Neural cell (in vitro differentiated cells): Measurements from ENCODE around the gene SLC4A4. TPM values are rescaled to one million over a fixed set of nuclear protein-coding genes. Genes with fewer than 3 reads are reported as not detected.

Experiments
- H2AFZ ChIP-seq: fragments of 200-600, 300-800 bp; sonication (generic), shearing (Covaris generic); 2 replicates; pipeline ENCODE4 v1.6.0; 2014; ENCODE audit warnings: low read depth, mild to moderate bottlenecking, antibody characterized with exemption, low read length, moderate library complexity
- H3F3A ChIP-seq: fragments of 200-600 bp; shearing (Covaris generic); 2 replicates; pipeline ENCODE4 v1.6.1; 2016; ENCODE audit warnings: mild to moderate bottlenecking, moderate library complexity, mixed read lengths, antibody characterized with exemption, low read length; ENCODE audit not compliant: insufficient read depth, poor library complexity, severe bottlenecking
- H3K27ac ChIP-seq: fragments of 200-600, 300-800 bp; sonication (generic), shearing (Covaris generic); 2 replicates; pipeline ENCODE4 v1.5.1; 2014; ENCODE audit warnings: mild to moderate bottlenecking, low read length, moderate library complexity
- H3K27me3 ChIP-seq: fragments of 300-800, 200-600 bp; sonication (generic), shearing (Covaris generic); 2 replicates; pipeline ENCODE4 v1.6.0; 2014; ENCODE audit warnings: mild to moderate bottlenecking, low read depth, low read length, moderate library complexity; ENCODE audit not compliant: insufficient read depth
- H3K36me3 ChIP-seq: fragments of 300-800, 200-600 bp; sonication (generic), shearing (Covaris generic); 2 replicates; pipeline ENCODE4 v1.5.1; 2014; ENCODE audit warnings: mild to moderate bottlenecking, antibody characterized with exemption, low read length, moderate library complexity; ENCODE audit not compliant: insufficient read depth
- H3K4me2 ChIP-seq: fragments of 300-800, 200-600 bp; sonication (generic), shearing (Covaris generic); 2 replicates; pipeline ENCODE4 v1.6.0; 2014; ENCODE audit warnings: mild to moderate bottlenecking, low read length
- H3K4me3 ChIP-seq: fragments of 300-800, 200-600 bp; sonication (generic), shearing (Covaris generic); 2 replicates; pipeline ENCODE4 v1.5.1; 2014; ENCODE audit warnings: mild to moderate bottlenecking, low read length, moderate library complexity
- H3K79me2 ChIP-seq: fragments of 200-600 bp; shearing (Covaris generic); replicated peaks from 2 replicates; pipeline ENCODE4 v1.6.0; 2014; ENCODE audit warnings: mild to moderate bottlenecking, low read length, moderate library complexity; ENCODE audit not compliant: insufficient read depth
- H3K9ac ChIP-seq: fragments of 300-800, 200-600 bp; sonication (generic), shearing (Covaris generic); 2 replicates; pipeline ENCODE4 v1.6.1; 2016; ENCODE audit warnings: mild to moderate bottlenecking, low read length, mixed read lengths
- H3K9me2 ChIP-seq: fragments of 200-600 bp; shearing (Covaris generic); 2 replicates; pipeline ENCODE4 v1.6.1; 2016; ENCODE audit warnings: mild to moderate bottlenecking, low read length, mixed read lengths; ENCODE audit not compliant: insufficient read depth
- H3K9me3 ChIP-seq: fragments of 200-600, 300-800 bp; sonication (generic), shearing (Covaris generic); 2 replicates; pipeline ENCODE4 v1.6.1; 2016; ENCODE audit warnings: mild to moderate bottlenecking, mixed run types, low read length, moderate library complexity, mixed read lengths
- H4K20me1 ChIP-seq: fragments of 200-600 bp; shearing (Covaris generic); 2 replicates; pipeline ENCODE4 v1.6.1; 2016; ENCODE audit warnings: mild to moderate bottlenecking, mixed run types; ENCODE audit not compliant: insufficient read depth
- CTCF ChIP-seq: fragments of 450-650 bp; IDR thresholded peaks from 2 replicates; pipeline ENCODE4 v1.5.1; 2014; ENCODE audit warnings: antibody characterized with exemption, mild to moderate bottlenecking, moderate library complexity; ENCODE audit not compliant: poor library complexity, severe bottlenecking
- EP300 ChIP-seq: fragments of 450-650 bp; conservative IDR thresholded peaks from 2 replicates; pipeline ENCODE4 v1.6.1; 2014; ENCODE audit warnings: antibody characterized with exemption, mild to moderate bottlenecking, moderate library complexity; ENCODE audit not compliant: poor library complexity, severe bottlenecking
- EZH2 ChIP-seq: fragments of 200-600, 300-800 bp; shearing (Covaris generic), sonication (generic); IDR thresholded peaks from 2 replicates; pipeline ENCODE4 v1.6.1; 2014; ENCODE audit warnings: antibody characterized with exemption, low read length, borderline replicate concordance, mild to moderate bottlenecking; ENCODE audit not compliant: insufficient read depth, poor library complexity, severe bottlenecking
- MXI1 ChIP-seq: fragments of 450-650 bp; conservative IDR thresholded peaks from 2 replicates; pipeline ENCODE4 v1.6.1; 2014; ENCODE audit warnings: antibody characterized with exemption, mild to moderate bottlenecking; ENCODE audit not compliant: poor library complexity, severe bottlenecking
- POLR2AphosphoS5 ChIP-seq: IDR thresholded peaks from 2 replicates; pipeline ENCODE4 v1.6.1; 2012
- RAD21 ChIP-seq: fragments of 450-650 bp; conservative IDR thresholded peaks from 2 replicates; pipeline ENCODE4 v1.6.1; 2014; ENCODE audit warnings: antibody characterized with exemption, mild to moderate bottlenecking, moderate library complexity
- REST ChIP-seq: IDR thresholded peaks from 2 replicates; pipeline ENCODE4 v1.6.1; 2012; ENCODE audit warnings: borderline replicate concordance
- SMC3 ChIP-seq: fragments of 450-650 bp; conservative IDR thresholded peaks from 2 replicates; pipeline ENCODE4 v1.6.1; 2014; ENCODE audit warnings: antibody characterized with exemption, mild to moderate bottlenecking, moderate library complexity; ENCODE audit not compliant: poor library complexity
- TAF1 ChIP-seq: IDR thresholded peaks from 2 replicates; pipeline ENCODE4 v1.6.1; 2012; ENCODE audit warnings: low read depth
- polyA plus RNA-seq: library from polyadenylated mRNA; depleted of rRNA; stranded (reverse); fragments of >200 nt; gene quantifications from 2 replicates; pipeline ENCODE4 v1.2.3, GENCODE V29; 2014

Gene SLC4A4
- polyA plus RNA-seq, 1 donor from 2014 or later, result 9.2 TPM

GRCh38 chr4:71614621-71615020, 275.8 kb downstream of the SLC4A4 start:
- Histone ChIP-seq H3K27me3 (no peaks in the 10 kb centered on the region), H3K9ac (no peak overlapping the region), H4K20me1 (no peaks in the 10 kb centered on the region), H3K4me3 (no peak overlapping the region), H3K27ac (no peak overlapping the region), H3K9me2 (no peaks in the 10 kb centered on the region), H3K36me3 (no peaks in the 10 kb centered on the region), H3F3A (no peaks in the 10 kb centered on the region), H2AFZ (no peak overlapping the region), H3K79me2 (no peaks in the 10 kb centered on the region), H3K4me2 (no peak overlapping the region), H3K9me3 (no peaks in the 10 kb centered on the region)
- TF ChIP-seq TAF1, result no peak
- no peak for TF ChIP-seq CTCF
- no peak for TF ChIP-seq MXI1
- TF ChIP-seq EZH2, result no peak

- Histone ChIP-seq H4K20me1 (no peaks in the 10 kb centered on the region), H2AFZ (no peak overlapping the region), H3K4me3 (no peak overlapping the region), H3K4me2 (no peak overlapping the region), H3F3A (no peaks in the 10 kb centered on the region), H3K9me3 (no peaks in the 10 kb centered on the region), H3K9me2 (no peaks in the 10 kb centered on the region), H3K36me3 (no peaks in the 10 kb centered on the region), H3K27me3 (no peaks in the 10 kb centered on the region), H3K9ac (no peak overlapping the region), H3K79me2 (no peaks in the 10 kb centered on the region), H3K27ac (no peak overlapping the region)
- TF ChIP-seq EP300 (no peak), RAD21 (no peak), SMC3 (no peak), CTCF (no peak), POLR2AphosphoS5 (no peak), REST (no peak), EZH2 (no peak), MXI1 (no peak), TAF1 (no peak)
Measured at GRCh38 chr4:71616168-71616811, 277.5 kb downstream of the SLC4A4 start.
